ENCODE measurements around the gene GRWD1.

- TF ChIP-seq CTCF (conservative IDR thresholded peaks at IDR 0.05; ENCODE audit: low read depth, low read length) (no peak), MXI1 (IDR thresholded peaks at IDR 0.05; ENCODE audit: borderline replicate concordance, low read depth, low read length) (no peak), SMC3 (IDR thresholded peaks at IDR 0.05; ENCODE audit: low read depth, low read length) (no peak), POLR2A (IDR thresholded peaks at IDR 0.05; ENCODE audit: low read depth, low read length) (no peak), BHLHE40 (IDR thresholded peaks at IDR 0.05; ENCODE audit: low read depth, low read length) (no peak), MAZ (IDR thresholded peaks at IDR 0.05; ENCODE audit: borderline replicate concordance, low read depth, low read length) (no peak), NFE2L2 (IDR thresholded peaks at IDR 0.05; ENCODE audit: low read depth, low read length) (no peak), RAD21 (IDR thresholded peaks at IDR 0.05; ENCODE audit: low read length) (no peak), RCOR1 (IDR thresholded peaks at IDR 0.05; ENCODE audit: insufficient replicate concordance, low read length) (no peak)
Measured at GRCh38 chr19:48475369-48476068, 29.7 kb downstream of the GRWD1 start.
